GM18867 (cell line): ENCODE measurements around the gene IGIP.

Experiments used
- ATAC-seq: cut with Tn5 transposase; IDR thresholded peaks from one replicate; pipeline ENCODE4 v1.9.1; 2021; ENCODE audit warnings: mild to moderate bottlenecking, moderate library complexity; ENCODE audit not compliant: unreplicated experiment

IGIP gene

DNA sequence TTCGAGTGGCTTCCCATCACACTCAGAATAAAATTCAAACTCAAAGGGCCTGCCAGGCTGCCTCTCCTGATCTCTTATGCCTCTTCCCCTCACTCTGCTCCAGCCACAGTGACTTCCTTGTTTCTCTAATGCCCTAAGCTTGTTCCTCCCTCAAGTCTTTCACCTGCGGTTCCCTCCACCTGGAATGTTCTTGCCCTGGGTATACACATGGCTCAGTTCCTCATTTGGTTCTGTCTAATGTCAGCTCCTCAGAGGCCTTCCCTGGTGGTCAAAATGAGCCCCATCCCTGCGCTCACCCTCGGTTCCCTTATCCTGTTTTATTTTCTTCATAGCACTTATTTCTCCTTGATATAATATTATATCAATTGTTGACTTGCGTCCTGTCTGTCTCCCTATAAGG lies 36.5 kb downstream of the IGIP start:
- no peak for ATAC-seq

DNA sequence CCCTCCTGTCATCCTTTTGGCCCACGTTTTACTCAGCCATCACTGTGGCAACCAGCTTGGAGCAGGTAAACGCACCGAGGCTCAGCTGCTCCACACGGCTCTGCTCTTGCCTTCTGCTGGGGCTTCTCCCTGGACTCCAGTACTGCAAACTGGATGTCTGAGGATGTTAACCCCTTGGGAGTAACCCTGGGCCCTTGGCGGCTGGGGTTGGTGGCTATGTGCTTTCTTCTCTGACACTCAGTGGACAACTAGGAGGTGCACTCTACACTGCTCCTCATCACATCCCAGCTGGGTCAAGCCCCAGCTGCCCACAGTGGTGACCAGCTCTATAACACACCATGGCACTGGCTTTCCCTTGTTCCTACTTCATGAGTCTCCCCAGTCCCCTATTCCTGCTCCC lies 37.0 kb downstream of the IGIP start:
- ATAC-seq: no peak

DNA sequence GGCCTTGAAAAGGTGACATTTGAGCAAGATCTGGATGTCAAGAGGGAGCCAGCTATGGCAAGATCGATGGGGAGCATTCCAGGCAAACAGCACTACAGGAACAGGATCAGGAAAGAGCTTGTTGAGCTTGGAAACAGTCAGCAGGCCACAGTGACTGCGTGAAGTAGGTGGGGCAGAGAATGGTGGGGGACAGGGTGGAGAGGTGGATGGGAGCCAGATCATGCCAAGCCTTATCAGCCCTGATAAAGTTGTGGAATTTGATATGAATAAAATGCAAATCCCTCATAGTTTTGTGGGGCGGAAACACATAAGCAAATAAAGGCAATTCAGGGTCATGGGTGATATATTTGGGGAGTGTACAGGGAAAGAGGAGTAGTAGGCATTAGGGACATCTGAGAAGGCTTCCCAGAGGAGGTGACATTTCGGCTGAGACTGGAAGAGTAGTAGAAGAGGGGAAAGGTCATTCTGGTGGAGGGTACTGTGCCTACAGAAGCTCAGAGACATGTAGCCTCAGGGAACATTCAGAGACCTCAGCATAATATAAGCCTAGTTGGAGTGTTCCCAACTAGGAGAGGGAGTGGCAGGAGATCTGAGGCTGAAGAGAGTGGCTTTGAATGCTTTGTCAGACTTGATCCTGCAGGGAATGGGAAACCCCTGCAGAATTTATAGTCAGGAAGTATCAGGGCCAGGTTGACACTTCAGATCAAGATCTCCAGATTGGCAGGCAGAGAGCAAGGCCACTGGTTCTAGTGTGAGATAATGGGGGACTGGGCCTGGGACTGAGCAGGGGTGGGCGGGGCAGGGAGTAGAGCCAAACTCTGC lies 39.6 kb downstream of the IGIP start:
- ATAC-seq: no peak

DNA sequence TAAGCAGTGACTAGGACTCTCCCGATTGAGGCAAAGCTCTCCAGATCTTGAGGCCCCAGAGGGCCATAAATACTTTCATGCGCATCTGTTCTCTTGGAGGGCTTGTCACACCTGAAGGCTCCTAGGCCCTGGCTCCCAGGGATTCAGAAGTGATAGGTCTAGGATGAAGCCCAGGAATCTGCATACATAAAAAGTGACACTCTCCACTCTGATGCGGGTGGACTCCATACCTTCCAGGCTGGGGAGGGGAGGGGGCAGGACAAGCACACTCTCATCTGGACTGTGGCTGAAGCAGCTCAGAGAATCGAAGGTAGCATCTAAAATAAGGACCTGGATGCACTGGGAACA lies 40.2 kb downstream of the IGIP start:
- ATAC-seq: no peak

DNA sequence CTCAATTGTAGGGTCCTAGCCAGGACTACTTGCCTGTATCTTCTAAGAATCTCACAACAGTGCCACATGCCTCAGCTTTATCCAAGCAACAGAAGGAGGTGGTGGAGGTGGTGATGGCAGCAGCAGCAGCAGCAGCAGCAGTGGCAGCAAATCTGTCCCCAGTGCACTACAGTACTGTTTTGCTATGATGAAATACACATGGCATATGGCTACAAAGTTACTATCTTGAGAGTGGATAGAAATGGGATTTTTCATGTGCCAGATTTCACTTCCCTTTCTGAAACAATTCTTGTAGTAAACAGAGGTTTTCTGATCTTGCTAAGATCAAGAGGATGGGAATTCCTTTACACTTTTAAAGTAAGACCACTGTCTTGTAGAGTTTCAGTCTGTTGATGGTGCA lies 41.2 kb downstream of the IGIP start:
- no peak for ATAC-seq

DNA sequence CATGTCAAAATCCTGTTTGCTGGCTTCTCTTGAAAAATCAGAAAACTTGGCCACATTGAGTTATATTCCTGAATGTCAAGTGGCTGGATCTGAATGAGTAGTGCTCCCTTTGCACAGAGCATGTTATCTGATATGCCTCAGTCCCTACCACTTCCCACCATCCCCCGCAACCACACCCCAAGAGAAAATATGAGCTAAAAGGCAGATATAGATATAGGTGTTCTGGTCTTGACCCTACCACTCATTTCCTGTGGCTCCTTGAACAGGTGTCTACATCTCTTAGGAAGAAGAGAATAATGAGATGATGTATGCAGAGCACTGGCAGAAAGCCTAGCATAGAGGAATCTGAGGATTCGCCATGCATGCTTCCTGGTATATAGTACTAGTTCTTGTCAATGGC lies 42.6 kb downstream of the IGIP start:
- ATAC-seq: no peak

DNA sequence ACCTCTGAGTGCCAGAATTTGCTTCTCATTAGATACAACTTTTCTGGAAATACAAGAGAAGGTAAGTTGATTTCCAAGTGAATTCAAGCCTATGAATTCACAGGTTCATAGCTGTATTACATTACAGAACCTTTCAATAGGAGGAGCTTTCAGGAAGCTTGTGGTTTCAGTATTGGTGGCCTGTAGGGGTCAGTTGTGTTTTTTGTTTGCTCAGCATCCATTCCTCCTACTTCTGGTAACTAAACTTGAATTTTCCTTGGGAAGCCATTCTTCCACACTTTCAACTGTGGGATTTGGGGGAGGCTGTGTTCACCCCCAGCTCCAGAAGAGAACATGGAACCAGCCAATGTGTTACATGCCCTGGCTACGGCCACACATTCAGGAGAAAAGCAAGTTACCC lies 43.7 kb downstream of the IGIP start:
- ATAC-seq: no peak

DNA sequence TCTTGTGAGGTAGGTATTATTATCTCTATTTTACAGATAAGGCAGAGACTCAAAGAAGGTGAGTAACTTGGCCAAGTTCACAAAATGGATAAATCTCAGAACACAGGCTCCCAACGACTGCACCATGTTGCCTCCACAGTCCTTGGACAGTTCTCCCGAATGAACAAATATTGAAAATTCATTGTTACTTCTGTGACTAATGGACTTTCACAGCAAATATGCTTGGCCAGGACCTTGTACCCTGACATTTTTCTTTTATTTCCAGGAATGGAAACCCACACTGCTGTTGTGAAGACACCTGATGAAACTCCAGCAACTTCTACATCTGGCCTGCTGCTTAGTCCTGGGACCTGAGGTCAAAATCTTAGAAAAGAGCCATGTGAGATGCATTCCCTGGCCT lies 46.7 kb downstream of the IGIP start:
- no peak for ATAC-seq

DNA sequence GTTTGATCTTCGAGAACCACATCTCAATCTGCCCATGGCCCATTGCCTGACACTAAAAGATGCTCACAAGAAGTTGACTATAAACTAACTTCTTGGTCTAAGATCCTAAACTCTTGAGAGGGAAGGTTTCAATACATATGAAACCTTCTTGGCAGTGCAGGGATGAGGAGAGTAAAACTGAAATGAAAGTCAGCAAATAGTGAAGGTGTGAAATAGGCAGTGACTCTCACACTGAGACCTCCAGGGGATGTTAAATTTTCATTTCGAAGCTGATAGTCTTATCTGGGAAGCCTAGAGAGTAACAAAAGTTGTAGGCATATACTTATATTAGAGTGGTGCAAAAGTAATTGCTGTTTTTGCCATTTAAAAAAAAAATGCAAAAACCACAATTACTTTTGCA lies 48.3 kb downstream of the IGIP start:
- ATAC-seq: no peak

DNA sequence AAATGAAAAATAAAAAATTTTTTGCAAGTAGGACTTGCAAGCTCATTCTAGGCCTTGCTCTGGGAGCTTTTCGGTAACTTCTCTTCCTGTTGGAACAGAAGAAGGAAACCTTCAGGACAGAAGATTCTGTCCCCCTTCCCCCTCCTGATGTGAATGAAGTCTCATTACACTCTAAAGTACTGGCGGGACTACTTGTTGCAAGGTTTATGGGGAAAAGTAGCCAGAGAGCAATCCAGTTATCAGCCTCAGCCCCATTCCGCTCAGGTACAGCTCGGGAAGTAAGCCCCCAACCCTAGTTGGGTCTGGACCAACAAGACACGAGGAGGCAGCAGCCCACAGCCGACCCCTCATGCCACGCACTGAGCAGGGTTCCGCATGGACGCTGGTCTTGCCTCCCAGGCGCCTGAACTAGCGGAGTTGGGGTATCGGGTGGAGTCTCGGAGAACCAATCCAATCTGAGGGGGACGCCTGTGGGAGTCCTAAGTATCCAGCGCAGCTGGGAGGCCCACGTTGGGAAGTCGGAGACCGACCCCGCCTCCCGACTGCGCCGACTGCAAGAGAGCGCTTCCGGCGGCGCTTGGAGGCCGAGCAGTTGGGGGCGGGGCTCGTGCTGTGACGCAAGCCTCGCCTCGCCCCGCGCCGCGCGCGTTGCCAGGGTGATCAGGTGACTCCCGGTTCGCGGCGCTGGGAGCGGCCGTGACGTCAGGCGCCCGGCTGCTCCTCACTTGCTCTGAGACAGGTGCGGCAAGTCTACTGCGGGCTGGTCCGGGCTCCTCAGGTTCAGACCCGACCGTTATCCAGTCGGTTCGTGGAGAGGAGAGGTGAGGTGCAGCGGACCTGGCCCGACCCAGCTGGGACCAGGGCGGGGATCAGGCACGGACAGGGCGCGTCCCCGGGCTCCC lies 49.0 kb downstream of the IGIP start, which contains the start of gene CYSTM1:
CYSTM1 (plus strand) TSS at position 724 of the 902 bp plus-strand sequence. CDS start 19,278 bp downstream, outside the sequence.
- ATAC-seq: peak; percentile 92

DNA sequence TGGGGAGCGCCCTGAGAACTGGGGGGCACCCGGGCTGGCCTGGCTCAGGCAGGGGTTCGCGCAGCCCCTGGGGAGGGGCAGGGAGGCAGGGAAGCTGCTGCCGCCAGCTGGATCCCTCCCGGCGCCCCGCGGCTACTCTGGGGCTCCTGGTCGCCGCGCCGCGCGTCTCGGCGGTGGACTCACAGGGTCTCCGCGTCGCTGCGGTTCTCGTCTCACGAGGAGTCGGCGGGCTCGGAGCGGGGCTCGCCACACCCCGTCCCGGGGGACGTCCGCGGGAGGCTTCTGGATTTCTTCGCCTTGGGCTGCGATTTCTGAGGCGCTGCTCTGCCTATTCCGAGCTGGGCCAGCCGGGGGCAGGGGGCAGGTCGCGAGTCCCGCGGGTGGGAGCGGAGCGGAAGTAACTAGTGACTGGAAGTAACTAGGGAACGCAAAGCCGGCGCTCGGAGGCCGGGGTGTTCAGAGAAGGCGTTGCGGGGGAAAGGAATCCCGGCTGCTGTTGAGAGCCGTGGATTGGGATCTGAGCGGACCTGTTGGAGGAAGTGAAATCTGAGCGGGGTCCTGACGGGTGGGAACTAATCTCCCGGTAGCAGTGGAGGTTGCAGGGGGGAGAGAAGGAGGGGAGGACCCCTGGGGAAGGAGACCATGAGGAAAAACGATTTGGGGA lies 49.8 kb downstream of the IGIP start:
- ATAC-seq: peak; percentile 37

DNA sequence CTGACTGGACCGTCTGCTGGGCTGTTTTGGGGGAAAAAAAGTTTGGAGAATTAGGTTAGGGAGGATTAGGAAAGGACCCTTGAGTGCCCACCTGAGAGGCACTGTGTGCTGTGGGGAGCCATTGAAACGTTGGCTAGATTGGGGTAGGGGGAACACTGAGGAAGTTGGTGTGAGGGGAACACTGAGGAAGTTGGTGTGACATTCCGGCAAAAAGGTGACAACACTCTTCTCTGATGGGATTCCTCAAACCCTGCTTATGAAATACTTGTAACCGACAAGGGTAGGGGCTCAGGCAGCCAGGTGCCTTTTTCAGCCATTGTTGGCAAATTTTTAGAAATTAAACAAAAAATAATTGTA lies 50.3 kb downstream of the IGIP start:
- no peak for ATAC-seq

DNA sequence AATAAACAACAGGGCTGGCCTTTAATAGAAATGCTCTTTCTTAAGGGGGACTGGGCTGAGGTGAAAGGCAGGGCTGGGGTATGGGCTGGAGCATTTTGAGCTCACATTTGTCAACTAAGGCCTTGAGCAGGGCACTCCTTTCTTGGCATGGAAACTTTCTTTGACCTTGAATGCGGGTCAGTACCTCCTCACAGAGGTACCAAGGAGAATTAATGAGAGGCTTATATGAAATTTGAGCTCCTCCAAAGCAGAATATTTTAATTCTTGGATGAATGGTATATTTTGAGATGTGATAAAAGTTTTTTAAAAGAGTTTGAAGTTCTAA lies 52.3 kb downstream of the IGIP start:
- no peak for ATAC-seq

DNA sequence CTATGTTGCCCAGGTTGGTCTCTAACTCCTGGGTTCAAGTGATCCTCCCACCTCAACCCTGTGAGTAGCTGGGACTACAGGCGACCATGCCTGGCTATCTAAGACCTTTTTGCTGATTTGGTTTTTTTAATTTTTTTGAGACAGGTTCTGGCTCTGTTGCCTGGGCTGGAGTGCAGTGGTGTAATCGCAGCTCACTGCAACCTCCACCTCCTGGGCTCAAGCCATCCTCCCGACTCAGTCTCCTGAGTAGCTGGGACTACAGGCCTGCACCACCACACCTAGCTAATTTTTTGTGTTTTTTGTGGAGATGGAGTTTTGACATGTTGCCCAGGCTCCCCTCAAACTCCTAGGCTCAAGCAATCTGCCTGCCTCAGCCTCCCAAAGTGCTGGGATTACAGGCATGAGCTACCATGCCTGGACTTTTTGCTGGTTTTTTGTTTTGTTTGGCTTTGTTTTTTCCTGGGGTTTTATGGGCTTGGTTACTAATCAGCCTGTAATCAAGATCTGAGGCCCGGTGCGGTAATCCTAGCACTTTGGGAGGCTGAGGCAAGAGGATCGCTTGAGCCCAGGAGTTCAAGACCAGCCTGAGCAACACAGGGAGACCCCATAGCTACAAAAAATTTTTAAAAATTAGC lies 52.9 kb downstream of the IGIP start:
- no peak for ATAC-seq
